Activated CD8-positive, alpha-beta memory T cell treated with anti-CD3 and anti-CD28 coated beads, Interleukin-2, amount 50 U/mL, for 4 hours (primary cell): ENCODE results near the gene ACP2.

Experiments used
- DNase-seq: peaks from one replicate; pipeline ENCODE4 v3.0.0-alpha.2; 2020

The ACP2 gene

GRCh38 chr11:47268448-47269001 is 19.9 kb upstream of the ACP2 start:
- DNase-seq = no peak

GRCh38 chr11:47267876-47268275 is 19.3 kb upstream of the ACP2 start:
- no peak for DNase-seq

GRCh38 chr11:47264521-47264920 is 15.9 kb upstream of the ACP2 start:
- no peak for DNase-seq

DNA sequence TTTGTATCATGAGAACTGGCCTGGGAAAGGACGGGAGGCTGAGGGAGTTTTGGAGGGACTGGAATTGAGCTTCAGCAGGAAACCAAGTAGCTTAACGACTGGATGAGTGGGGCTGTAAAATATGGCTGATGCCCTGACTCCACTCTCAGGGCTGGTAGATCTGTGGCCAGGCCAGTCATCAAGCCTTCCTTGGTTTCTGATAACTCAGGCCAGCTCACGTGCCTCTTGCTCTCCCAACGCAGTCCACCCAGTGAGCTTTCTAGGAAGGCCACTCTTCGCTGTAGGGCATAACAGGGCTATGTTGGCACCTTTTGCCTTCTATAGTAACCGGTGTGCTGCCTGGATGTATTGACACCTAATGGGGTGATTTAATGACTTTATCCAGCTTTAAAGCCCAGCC is 15.5 kb upstream of the ACP2 start:
- DNase-seq = no peak

DNA sequence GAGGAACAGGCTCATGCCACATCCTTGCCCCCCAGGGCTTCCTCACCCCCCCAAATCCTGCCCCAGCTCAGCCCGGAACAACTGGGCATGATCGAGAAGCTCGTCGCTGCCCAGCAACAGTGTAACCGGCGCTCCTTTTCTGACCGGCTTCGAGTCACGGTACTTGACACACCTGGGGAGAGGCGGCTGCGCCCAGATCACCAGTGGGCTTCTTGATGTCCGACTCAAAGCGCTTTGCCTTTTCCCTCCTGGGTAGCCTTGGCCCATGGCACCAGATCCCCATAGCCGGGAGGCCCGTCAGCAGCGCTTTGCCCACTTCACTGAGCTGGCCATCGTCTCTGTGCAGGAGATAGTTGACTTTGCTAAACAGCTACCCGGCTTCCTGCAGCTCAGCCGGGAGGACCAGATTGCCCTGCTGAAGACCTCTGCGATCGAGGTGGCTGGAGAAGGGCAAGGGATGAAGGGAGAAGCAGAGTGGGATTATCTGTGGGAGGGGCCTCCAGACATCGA is 12.7 kb upstream of the ACP2 start:
- no peak for DNase-seq

DNA sequence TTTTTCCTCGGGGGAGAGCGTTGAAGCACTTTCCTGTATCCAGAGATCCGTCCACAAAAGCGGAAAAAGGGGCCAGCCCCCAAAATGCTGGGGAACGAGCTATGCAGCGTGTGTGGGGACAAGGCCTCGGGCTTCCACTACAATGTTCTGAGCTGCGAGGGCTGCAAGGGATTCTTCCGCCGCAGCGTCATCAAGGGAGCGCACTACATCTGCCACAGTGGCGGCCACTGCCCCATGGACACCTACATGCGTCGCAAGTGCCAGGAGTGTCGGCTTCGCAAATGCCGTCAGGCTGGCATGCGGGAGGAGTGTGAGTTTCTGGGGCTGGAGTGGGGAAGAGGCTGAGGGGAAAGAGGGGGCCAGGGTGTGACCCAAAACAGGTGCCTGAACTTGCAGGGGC is 11.8 kb upstream of the ACP2 start:
- no peak for DNase-seq

DNA sequence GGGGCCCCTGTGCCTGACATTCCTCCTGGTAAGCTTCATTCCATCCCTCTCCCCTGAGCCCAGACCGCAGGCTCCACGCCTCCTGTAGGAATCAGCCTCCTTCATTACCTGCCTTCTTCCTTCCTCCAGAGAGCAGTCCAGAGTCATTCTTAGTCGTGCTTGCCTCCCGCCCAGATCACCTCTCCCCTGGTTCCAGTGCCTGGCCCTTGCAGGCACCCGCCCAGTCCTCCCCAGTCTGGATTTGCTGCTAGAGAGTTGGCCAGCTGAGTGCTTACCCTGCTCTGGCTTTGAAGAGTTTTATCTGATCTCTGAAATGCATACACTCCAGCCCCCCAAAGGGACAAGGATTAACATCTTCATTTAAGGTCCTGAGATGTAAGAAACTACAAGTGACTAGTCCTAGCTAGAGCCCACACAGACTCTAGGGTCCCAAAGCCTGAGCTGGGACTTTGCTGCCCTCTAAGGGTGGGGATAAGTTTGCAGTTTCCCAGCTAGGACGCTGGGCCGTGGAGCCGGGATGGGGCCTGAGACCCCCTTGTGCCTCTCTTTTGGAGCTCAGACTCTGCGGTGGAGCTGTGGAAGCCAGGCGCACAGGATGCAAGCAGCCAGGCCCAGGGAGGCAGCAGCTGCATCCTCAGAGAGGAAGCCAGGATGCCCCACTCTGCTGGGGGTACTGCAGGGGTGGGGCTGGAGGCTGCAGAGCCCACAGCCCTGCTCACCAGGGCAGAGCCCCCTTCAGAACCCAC is 10.8 kb upstream of the ACP2 start:
- peak; percentile 45 for DNase-seq

GRCh38 chr11:47258317-47258902 is 9.8 kb upstream of the ACP2 start:
- no peak for DNase-seq

GRCh38 chr11:47257517-47258316 is 9.1 kb upstream of the ACP2 start, which contains the start of gene NR1H3:
Gene NR1H3, plus strand, starts transcription at chr11:47257996. Its CDS starts 1,221 bp downstream, at chr11:47259217.
- DNase-seq = no peak

GRCh38 chr11:47257177-47257516 is 8.5 kb upstream of the ACP2 start:
- DNase-seq = no peak

DNA sequence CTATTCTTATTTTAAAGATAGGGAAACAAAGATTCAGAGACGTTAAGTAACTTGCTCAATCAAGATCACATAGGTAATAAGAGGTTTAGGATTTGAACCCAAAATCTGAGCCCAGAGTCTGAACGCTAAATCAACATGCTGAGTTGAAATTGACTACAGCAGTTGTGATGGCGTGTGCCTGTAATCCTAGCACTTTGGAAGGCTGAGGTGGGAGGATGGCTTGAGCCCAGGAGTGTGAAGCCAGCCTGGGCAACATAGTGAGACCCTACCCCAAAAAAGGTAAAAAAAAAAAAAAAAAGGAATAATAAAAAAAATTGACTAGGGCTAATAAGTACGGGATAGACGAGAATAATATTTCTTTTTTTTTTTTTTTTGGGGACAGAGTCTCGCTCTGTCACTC is 7.8 kb upstream of the ACP2 start:
- DNase-seq = no peak

- no peak for DNase-seq
Observed at GRCh38 chr11:47254386-47254785, 5.8 kb upstream of the ACP2 start.

GRCh38 chr11:47253660-47254059 is 5.0 kb upstream of the ACP2 start:
- DNase-seq = no peak

- DNase-seq = no peak
Observed at GRCh38 chr11:47251751-47252150, 3.1 kb upstream of the ACP2 start.

GRCh38 chr11:47249378-47249715 is 733 bp upstream of the ACP2 start:
- DNase-seq = no peak

DNA sequence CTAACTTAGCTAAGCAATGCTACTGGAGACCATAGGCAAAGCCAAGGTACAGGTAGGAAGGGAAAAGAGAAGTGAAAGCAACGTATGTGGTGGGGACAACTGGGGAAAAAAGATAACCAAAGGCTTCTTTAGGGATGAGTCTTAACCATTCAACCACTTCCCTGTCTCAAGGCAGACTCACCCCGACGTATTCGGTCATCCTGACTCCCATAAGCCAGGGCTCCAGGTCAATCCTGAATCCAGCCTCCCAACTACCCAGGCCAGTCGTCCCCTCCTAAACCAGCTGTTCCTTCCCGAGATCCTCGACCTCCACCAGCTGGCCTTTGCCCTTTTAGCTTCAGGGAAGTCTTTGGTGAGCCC is 330 bp downstream of the ACP2 start:
- DNase-seq = no peak

DNA sequence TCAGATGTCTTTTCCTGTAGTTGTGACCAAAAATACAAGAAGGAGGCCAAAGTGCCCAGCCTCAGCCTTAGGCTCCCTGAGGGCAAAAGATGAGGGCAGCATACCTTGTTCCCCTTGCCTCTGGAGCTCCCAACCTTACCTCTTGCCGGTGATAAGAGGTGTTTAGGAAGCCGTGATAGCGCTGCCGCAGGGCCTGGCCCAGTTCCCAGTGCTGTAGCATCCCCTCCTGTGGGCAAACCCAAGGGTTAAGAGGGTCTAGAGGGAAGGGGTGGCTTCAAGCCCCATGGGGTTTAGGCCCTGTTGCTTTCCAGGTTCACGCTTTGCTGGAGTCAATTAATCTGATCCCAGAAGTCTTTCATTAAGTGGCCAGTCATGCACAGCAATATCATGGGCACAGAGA is 1.1 kb downstream of the ACP2 start:
- DNase-seq = no peak

GRCh38 chr11:47245611-47246357 is 2.8 kb downstream of the ACP2 start:
- DNase-seq = no peak

DNA sequence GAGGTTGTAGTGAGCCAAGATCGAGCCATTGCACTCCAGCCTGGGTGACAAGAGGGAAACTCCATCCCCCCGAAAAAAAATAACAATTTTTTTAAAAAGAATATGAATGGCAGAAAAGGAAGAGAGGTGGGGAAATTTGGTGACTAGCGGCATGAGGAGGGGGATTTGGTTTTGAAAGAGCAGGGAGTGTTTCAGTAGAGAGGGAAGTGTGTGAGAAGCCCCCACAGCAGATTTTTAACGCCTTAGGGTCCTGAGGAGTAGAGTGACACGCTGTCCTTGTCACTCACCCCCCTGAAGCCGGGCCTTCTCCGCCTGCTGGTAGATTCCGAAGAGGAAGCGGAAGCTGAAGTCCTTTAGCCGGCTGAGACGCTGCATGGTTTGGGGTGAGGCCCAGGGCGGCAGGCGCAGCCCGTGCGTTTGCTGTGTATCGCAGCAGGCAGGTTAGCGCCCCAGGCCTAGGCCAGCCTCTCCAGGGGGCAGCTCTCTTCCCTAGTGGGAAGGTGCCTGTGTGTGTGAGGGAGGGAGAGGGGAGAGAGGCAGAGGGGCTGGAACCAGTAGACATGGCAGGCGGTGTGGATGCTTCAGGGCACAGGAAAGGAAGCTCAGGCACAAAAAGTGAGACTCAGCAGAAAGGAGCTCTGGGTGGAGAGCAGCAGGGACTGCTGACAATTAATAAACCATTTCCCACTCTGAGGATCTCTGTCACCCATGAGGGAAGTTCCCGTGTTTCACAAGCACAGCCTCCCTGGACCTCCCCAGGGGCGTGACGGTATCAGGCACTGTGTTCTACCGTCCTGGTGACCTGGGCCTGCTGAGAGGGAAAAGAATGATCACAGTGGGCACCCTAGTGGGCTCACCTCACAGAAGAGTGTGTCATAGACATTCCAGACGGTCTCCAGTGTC is 3.9 kb downstream of the ACP2 start:
- DNase-seq = no peak

- no peak for DNase-seq
Observed at GRCh38 chr11:47243454-47243853, 5.2 kb downstream of the ACP2 start.

GRCh38 chr11:47242596-47243192 is 5.9 kb downstream of the ACP2 start:
- no peak for DNase-seq
